Measurements from ENCODE around the gene CECR2. TPM values are rescaled to one million over a fixed set of nuclear protein-coding genes. Genes with fewer than 3 reads are reported as not detected.

Gene CECR2
- total RNA-seq, 4 donors from 2014 or later, result 1.8 to 2.7 (median 2.2) TPM

- intact Hi-C loops (cut with DNase I; ENCODE audit: low total_unique reads), result loop anchor here (10.0 kb wide), 1 partner anchor 55 kb away; the partner anchor contains the start of gene ATP6V1E1
- WGBS, 2 donors, result 53 to 55% methylated on average over 8 of the region's 8 CpGs
- no peak for DNase-seq (ENCODE audit: low spot score in 2 of 2)
- no peak overlapping the region for H3K4me3 ChIP-seq (ENCODE audit: low read depth, poor library complexity, severe bottlenecking)
- TF ChIP-seq POLR2A (IDR thresholded peaks at IDR 0.05) (no peak), CTCF (IDR thresholded peaks at IDR 0.05) (no peak)
Observed at GRCh38 chr22:17569971-17570511, 200.8 kb downstream of the CECR2 start.

GRCh38 chr22:17570851-17571631 lies 201.8 kb downstream of the CECR2 start:
- DNase-seq (ENCODE audit: low spot score in 2 of 2), result peak; percentile 68 to 93
- 18 to 20% methylated on average over 21 of the region's 21 CpGs for WGBS, 2 donors
- no peak overlapping the region for H3K4me3 ChIP-seq (ENCODE audit: low read depth, poor library complexity, severe bottlenecking)
- TF ChIP-seq CTCF (IDR thresholded peaks at IDR 0.05) (no peak), POLR2A (IDR thresholded peaks at IDR 0.05) (no peak)
- intact Hi-C loops (cut with DNase I; ENCODE audit: low total_unique reads), result no loop called here

- no peak for TF ChIP-seq POLR2A (IDR thresholded peaks at IDR 0.05)
- intact Hi-C loops (cut with DNase I; ENCODE audit: low total_unique reads), result no loop called here
- 92 to 93% methylated on average over 5 of the region's 5 CpGs for WGBS, 2 donors
- no peak overlapping the region for H3K4me3 ChIP-seq (ENCODE audit: low read depth, poor library complexity, severe bottlenecking)
- no peak for DNase-seq (ENCODE audit: low spot score in 2 of 2)
Observed at GRCh38 chr22:17575151-17575550, 205.9 kb downstream of the CECR2 start.

GRCh38 chr22:17575681-17576080 lies 206.4 kb downstream of the CECR2 start:
- TF ChIP-seq CTCF (IDR thresholded peaks at IDR 0.05) (no peak), POLR2A (IDR thresholded peaks at IDR 0.05) (no peak)
- intact Hi-C loops (cut with DNase I; ENCODE audit: low total_unique reads), result no loop called here
- DNase-seq (ENCODE audit: low spot score in 2 of 2), result no peak
- 64 to 65% methylated on average over 4 of the region's 4 CpGs for WGBS, 2 donors
- H3K4me3 ChIP-seq (ENCODE audit: low read depth, poor library complexity, severe bottlenecking), result no peak overlapping the region

GRCh38 chr22:17576470-17576869 lies 207.2 kb downstream of the CECR2 start:
- intact Hi-C loops (cut with DNase I; ENCODE audit: low total_unique reads), result no loop called here
- DNase-seq (ENCODE audit: low spot score in 2 of 2), result peak in 1 of 2 donors; percentile 48
- TF ChIP-seq POLR2A (IDR thresholded peaks at IDR 0.05), result no peak

GRCh38 chr22:17578136-17578754 lies 209.0 kb downstream of the CECR2 start:
- peak; percentile 80 to 92 for DNase-seq (ENCODE audit: low spot score in 2 of 2)
- H3K4me3 ChIP-seq (ENCODE audit: low read depth, poor library complexity, severe bottlenecking), result no peak overlapping the region
- 61 to 71% methylated on average over 11 of the region's 11 CpGs for WGBS, 2 donors

More at GRCh38 chr22:17576470-17576869, 207.2 kb downstream of the CECR2 start:
- WGBS, 2 donors, result 18 to 30% methylated on average over 5 to 6 of the region's 6 CpGs
- H3K4me3 ChIP-seq (ENCODE audit: low read depth, poor library complexity, severe bottlenecking), result no peak overlapping the region

More at GRCh38 chr22:17578136-17578754, 209.0 kb downstream of the CECR2 start:
- intact Hi-C loops (cut with DNase I; ENCODE audit: low total_unique reads), result no loop called here
- TF ChIP-seq CTCF (IDR thresholded peaks at IDR 0.05) (no peak), POLR2A (IDR thresholded peaks at IDR 0.05) (no peak)
